NCI-H2029 (cell line): ENCODE data around the gene C14orf132.

Experiments used
- DNase-seq: peaks from one replicate; lab custom pipeline; 2025; lab: John Stamatoyannopoulos, UW

Gene C14orf132

DNA sequence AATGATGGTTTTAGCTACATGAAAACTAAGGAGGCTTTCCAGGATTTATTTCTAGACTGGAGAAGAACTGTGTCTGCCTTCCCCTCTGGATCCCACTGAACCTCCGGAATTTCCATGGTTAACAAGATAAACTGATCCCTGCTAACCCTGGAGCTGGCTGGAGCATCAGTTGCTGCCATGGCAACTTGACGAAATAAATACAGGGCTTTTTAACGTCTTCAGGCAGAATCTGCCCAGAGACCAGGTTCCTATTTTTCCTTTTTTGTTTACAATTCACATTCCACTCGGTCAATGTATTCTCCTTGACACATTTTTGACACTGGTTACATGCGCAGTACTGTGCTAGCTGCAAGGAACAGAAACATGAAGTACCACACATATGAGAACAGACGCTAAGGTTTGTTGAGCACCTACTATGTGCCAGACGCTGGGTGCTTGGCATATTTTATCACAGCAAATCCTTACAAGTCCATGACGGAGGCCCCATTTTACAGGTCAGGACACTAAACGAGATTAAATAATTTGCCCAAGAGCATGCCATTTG, 1.7 kb downstream of the C14orf132 start:
- no peak for DNase-seq

DNA sequence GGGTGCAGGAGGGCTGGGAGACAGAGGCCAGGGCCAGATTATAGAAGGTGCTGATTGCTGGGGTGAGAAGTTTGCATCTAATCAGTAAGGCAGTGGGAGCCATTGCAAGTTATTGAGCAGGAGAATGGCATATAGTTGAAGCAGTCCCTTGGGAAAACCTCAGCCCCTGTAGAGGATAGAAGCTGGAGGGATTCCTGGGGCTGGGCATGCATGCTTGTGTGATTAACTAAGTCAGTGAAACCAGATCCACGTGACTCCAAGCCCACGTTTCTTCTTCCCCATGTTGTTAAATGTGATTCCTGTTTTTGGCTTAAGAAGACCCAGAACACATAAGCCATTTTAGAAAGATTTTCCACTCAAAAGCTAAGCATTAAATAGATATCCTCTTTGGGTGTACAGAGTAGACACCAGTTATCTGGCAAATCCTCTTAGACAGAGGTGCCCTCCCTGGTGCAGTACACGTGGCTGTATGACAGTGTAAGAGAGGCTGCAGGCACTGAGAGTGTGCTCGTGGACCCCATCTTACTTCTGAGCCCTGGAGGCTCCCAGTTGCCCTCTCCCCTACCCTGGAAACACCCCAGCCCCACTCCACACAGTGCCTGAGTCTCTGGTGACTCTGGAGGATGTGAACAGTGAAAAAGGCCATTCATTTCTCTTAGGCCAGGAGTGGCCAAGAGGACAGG, 3.2 kb downstream of the C14orf132 start:
- DNase-seq: no peak

DNA sequence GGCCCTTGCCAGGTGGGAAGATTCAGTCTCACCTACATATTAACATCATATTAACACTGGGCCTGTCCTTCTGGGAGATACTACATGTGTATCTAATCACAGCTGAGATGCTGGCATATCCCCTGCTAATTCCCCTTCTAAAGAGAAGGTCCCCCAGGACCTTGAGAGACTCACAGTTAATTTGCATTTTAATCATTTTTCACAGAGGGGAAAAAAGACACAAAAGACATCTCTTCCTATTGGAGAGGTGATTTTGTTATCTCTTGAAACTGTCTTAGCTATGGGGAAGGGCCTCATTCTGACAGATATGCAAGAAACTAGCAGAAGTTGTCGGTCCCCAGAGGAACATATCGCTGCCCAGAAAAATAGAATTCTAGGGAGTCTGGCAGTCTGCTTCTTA, 7.5 kb downstream of the C14orf132 start:
- DNase-seq: no peak

DNA sequence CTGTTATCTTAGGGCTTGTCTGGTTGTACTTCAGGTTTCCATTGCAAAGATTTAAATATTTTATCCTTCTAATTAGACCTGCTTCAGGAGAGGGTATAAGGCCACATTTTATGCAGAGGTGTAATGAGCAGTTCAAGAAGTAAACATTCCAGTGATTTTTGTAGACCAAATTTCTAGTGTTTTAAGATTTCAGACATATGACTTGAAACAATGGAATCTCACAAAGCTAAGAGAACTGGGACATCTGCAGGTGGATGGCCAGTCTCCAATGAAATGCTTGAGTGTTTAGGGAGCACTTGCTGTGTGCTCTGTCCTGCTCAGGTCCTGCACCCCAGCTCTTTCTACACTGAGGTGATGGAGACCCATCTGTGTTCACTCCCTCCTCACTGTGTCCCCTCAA, 7.9 kb downstream of the C14orf132 start:
- DNase-seq: no peak

GRCh38 chr14:96049932-96050331, 10.8 kb downstream of the C14orf132 start:
- no peak for DNase-seq

GRCh38 chr14:96050482-96050881, 11.3 kb downstream of the C14orf132 start:
- no peak for DNase-seq

- no peak for DNase-seq
Measured at GRCh38 chr14:96051231-96051630, 12.1 kb downstream of the C14orf132 start.

DNA sequence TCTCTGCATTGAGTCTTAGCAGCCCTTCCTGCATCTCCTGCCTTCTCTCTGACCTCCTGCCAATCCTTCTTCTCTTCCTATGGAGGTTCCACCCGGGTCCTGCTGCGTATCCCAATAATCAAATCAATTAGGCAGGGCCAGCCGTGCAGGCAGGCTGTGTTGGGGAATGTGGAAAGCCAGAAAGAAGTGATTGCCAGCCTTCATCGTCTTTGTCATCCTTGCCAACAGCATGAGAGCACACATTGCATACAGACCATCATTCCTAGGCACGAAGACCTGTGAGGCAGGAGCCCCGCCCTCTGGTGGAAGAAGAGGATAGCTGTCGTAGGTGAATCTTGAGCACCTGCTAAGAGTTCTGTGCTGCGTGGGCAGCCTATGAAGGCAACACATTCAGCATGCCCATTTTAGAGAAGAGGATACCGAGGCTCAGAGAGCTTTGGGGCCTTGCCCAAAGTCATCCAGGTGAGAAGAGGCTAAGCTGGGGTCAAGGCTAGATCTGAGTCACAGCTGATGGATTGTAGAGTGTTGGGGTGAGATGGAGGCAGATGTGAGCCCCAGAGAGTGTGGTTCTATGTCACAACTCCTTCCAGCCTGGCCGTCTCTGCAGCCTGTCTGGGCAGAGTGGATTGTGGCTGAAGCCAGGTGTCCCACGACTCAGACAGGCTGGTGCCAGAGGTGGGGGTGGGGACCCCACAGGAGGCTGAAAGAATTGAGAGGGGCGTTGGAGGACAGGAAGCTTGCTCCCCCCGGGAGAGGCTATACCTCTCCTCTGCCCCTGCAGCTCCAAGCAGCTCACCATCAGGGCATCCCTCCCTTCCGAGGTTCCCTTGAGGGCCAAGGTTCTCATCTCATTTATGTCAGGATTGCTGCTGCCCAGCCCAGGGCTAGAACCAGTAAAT, 12.7 kb downstream of the C14orf132 start:
- no peak for DNase-seq

GRCh38 chr14:96052541-96053247, 13.5 kb downstream of the C14orf132 start:
- no peak for DNase-seq

DNA sequence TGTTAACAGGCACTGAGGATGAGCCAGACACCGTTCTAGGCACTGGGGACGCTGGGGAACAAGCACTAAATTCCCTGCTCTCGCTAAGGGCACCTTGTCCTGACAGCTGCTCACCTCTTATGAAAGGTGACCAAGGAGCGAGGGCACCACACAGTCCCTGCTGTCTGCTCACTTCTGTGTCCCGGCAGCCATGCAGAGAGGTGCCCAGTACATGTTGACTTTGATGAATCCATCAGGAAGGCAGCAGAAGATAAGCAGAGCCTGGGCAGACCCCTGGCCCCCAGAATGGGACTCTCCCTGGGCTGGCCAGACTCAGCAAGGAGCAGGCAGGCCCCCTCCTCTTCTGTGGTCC, 14.1 kb downstream of the C14orf132 start:
- DNase-seq: no peak

DNA sequence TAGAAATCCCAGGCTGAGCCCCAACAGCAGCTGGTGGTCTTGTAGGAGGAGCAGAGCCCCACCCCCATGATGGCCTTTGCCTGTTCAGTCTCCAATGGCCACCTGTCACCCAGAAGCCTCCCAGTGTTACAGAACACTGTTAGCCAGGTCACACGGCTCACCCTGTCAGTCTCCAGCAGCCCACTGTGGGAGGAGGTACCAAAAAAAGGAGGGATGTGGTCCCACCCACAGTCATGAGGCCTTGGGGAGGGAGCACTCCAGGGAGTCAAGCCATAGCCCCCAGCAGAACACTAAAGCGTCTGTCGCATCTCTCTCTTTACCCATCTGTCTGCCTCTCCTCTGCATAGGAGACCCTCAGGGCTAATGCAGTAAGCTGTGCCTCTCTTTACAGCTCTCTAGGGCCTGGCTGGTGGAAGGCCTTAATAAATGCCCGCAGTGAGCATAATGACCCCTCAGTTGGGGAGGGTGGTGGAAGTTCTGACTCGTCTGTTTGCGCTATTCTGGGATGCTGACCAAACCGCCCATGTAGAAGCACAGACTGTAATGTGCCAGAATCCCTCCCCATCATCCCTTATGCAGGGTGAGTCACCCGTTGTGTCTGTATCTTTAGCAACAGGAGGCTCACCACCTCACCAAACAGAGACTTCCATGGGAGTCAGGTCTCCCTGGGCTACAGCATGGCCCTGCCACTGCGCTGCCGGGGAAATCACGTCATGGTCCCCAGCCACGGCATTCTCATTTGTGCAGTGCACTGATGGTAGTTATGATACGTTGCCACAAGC, 14.6 kb downstream of the C14orf132 start:
- no peak for DNase-seq

- DNase-seq: no peak
Measured at GRCh38 chr14:96054661-96055060, 15.5 kb downstream of the C14orf132 start.

GRCh38 chr14:96055065-96055752, 16.0 kb downstream of the C14orf132 start:
- DNase-seq: no peak

- DNase-seq: no peak
Measured at GRCh38 chr14:96055753-96056508, 16.8 kb downstream of the C14orf132 start.

- DNase-seq: no peak
Measured at GRCh38 chr14:96056509-96057422, 17.6 kb downstream of the C14orf132 start.

DNA sequence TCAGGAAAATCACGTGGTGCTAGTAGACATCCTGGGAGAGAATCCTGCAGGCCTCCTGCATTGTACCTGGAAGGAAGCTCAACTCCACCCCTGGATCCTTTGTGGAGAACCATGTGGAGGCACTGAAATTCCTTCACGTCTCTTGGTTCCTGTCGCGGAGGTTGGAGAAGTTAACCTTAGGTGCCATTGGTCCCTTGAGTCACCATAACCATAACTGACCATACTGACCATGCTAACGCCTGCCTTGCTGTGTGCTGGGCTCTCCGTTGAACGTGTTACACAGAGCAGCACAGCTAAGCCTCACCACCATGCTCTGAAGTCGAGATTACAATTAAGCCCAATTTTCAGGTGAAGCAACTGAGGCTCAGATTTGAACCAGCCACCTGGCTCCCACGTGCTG, 18.6 kb downstream of the C14orf132 start:
- no peak for DNase-seq

GRCh38 chr14:96058576-96059200, 19.5 kb downstream of the C14orf132 start:
- DNase-seq: no peak

- no peak for DNase-seq
Measured at GRCh38 chr14:96059519-96060135, 20.5 kb downstream of the C14orf132 start.
